Measurements from ENCODE around the gene PIP5K1C. TPM values are rescaled to one million over a fixed set of nuclear protein-coding genes. Genes with fewer than 3 reads are reported as not detected.

The PIP5K1C gene
- total RNA-seq, 1 experiment from 2014 or later, result 26.9 TPM

DNA sequence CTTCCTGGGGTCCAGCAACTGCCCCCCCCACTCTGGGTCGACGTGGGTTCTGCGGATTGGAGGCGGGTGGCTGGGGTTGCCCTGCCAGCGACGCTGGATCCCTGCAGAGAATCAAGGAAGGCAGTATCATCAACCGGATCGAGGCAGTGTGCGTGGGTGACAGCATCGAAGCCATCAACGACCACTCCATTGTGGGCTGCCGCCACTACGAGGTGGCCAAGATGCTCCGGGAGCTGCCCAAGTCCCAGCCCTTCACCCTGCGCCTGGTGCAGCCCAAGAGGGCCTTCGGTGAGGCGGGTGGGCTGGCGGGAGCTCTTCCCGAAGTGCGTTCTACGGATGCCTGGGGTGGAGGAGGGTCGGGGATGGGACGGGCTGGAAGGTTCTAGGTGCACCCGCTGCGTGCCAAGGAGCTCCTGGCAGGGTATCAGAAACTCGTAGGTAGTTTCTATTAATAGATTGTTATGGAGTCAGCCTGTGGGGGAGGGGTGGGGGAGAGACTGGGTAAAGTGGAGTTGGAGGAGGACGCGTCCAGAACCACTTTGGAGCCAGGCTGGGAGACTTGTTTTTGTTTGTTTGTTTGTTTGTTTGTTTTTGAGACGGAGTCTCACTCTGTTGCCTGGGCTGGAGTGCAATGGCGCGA is 113.4 kb downstream of the PIP5K1C start:
- POLR2A ChIA-PET, result interaction anchor here (1.7 kb wide), 1 partner anchor 10 kb away, joined by 6 read pairs; no protein-coding TSS in a partner anchor
- Histone ChIP-seq H3K4me1 (ENCODE audit: control insufficient read depth in 1 of 2, insufficient read depth in 2 of 2, low read length in 2 of 2) (peaks cover 0 to 9% of the 10 kb centered on the region in 2 experiments; a peak in 2 of 4 replicates), H3K9me3 (ENCODE audit: control insufficient read depth in 1 of 2, insufficient read depth in 1 of 2, low read depth in 1 of 2, low read length in 2 of 2) (no peaks in the 10 kb centered on the region), H2AFZ (ENCODE audit: low read depth, low read length, poor library complexity, severe bottlenecking) (no peak overlapping the region), H3K27me3 (ENCODE audit: insufficient read depth, low read length) (no peaks in the 10 kb centered on the region), H3K9ac (ENCODE audit: low read length) (no peak overlapping the region), H3K9me2 (ENCODE audit: insufficient read depth) (no peaks in the 10 kb centered on the region), H3K4me3 (replicated peaks in 1 of 2; ENCODE audit: low read depth in 1 of 2, low read length in 2 of 2) (no peak overlapping the region), H3K79me2 (ENCODE audit: insufficient read depth, low read length) (no peaks in the 10 kb centered on the region), H3K36me3 (ENCODE audit: control insufficient read depth in 1 of 2, insufficient read depth in 2 of 2, low read length in 2 of 2) (no peaks in the 10 kb centered on the region), H3K4me2 (ENCODE audit: low read length) (0 out of 2 replicates have a peak overlapping the region, but pooled peaks have one; percentile 17), H4K20me1 (ENCODE audit: insufficient read depth) (no peaks in the 10 kb centered on the region), H3K27ac (ENCODE audit: low read depth, low read length) (no peak overlapping the region)
- intact Hi-C loops (cut with micrococcal nuclease), result loop anchor here (1.0 kb wide), 1 partner anchor 31 kb away; no protein-coding TSS in a partner anchor
- ATAC-seq, result no peak
- TF ChIP-seq RAD21 (IDR thresholded peaks at IDR 0.05; ENCODE audit: low read depth), result no peak
- TF ChIP-seq, protein P1, sequence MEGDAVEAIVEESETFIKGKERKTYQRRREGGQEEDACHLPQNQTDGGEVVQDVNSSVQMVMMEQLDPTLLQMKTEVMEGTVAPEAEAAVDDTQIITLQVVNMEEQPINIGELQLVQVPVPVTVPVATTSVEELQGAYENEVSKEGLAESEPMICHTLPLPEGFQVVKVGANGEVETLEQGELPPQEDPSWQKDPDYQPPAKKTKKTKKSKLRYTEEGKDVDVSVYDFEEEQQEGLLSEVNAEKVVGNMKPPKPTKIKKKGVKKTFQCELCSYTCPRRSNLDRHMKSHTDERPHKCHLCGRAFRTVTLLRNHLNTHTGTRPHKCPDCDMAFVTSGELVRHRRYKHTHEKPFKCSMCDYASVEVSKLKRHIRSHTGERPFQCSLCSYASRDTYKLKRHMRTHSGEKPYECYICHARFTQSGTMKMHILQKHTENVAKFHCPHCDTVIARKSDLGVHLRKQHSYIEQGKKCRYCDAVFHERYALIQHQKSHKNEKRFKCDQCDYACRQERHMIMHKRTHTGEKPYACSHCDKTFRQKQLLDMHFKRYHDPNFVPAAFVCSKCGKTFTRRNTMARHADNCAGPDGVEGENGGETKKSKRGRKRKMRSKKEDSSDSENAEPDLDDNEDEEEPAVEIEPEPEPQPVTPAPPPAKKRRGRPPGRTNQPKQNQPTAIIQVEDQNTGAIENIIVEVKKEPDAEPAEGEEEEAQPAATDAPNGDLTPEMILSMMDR (IDR thresholded peaks at IDR 0.05 in 2 of 3, conservative IDR thresholded peaks at IDR 0.05 in 1 of 3; ENCODE audit: borderline replicate concordance in 1 of 3, insufficient read depth in 1 of 3, low read depth in 2 of 3, low read length in 2 of 3), result no peak
- TF ChIP-seq SP1 (IDR thresholded peaks at IDR 0.05; ENCODE audit: low read depth), result no peak
- no peak for TF ChIP-seq FOSL1 (IDR thresholded peaks at IDR 0.05; ENCODE audit: low read depth)
- TF ChIP-seq JUND (IDR thresholded peaks at IDR 0.05), result no peak
- RAD21 ChIA-PET (ENCODE audit: low non-redundant PET in 1 of 2, low total read pairs in 2 of 2, uncharacterized antibody in 2 of 2, unreplicated experiment in 2 of 2), result no interaction called here
- CTCF ChIA-PET, result interaction anchor here (1.1 kb wide), 1 partner anchor 10 kb away, joined by 3 read pairs; no protein-coding TSS in a partner anchor
- no peak for DNase-seq (ENCODE audit: low read depth, low spot score)
- BruUV-seq (replicated peaks), result no TSS peak

DNA sequence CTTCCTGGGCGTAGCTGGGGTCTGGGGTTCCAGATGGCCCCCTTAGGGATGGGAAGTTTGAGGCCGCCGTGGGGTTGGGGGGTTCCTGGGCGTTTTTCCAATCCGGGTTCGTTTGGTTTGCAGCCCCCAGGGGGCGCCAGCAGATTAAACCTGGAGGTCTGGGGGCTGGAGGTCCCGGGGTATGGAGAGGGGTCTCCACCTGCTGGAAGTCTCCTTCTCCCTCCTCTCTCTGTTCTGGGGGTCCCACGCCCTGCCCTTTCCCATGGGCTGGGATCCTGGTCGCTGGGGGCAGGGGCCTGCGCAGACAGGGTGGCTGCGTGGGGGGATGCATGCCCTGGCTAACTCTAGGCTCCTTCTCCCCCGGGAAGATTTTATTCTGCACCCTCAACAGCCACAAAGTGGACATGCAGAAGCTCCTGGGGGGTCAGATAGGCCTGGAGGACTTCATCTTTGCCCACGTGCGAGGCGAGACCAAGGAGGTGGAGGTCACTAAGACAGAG is 114.1 kb downstream of the PIP5K1C start:
- Histone ChIP-seq H3K9me2 (ENCODE audit: insufficient read depth) (no peaks in the 10 kb centered on the region), H2AFZ (ENCODE audit: low read depth, low read length, poor library complexity, severe bottlenecking) (no peak overlapping the region), H3K4me3 (replicated peaks in 1 of 2; ENCODE audit: low read depth in 1 of 2, low read length in 2 of 2) (no peak overlapping the region), H3K9ac (ENCODE audit: low read length) (no peak overlapping the region), H3K9me3 (ENCODE audit: control insufficient read depth in 1 of 2, insufficient read depth in 1 of 2, low read depth in 1 of 2, low read length in 2 of 2) (no peaks in the 10 kb centered on the region), H3K4me2 (ENCODE audit: low read length) (no peak overlapping the region), H3K4me1 (ENCODE audit: control insufficient read depth in 1 of 2, insufficient read depth in 2 of 2, low read length in 2 of 2) (peaks cover 0 to 11% of the 10 kb centered on the region in 2 experiments; a peak in 2 of 4 replicates), H3K79me2 (ENCODE audit: insufficient read depth, low read length) (no peaks in the 10 kb centered on the region), H3K27me3 (ENCODE audit: insufficient read depth, low read length) (no peaks in the 10 kb centered on the region), H3K36me3 (ENCODE audit: control insufficient read depth in 1 of 2, insufficient read depth in 2 of 2, low read length in 2 of 2) (no peaks in the 10 kb centered on the region), H4K20me1 (ENCODE audit: insufficient read depth) (no peaks in the 10 kb centered on the region), H3K27ac (ENCODE audit: low read depth, low read length) (no peak overlapping the region)
- ChIA-PET POLR2A (interaction anchor here (1.7 kb wide), 1 partner anchor 9 kb away, joined by 6 read pairs; no protein-coding TSS in a partner anchor), RAD21 (ENCODE audit: low non-redundant PET in 1 of 2, low total read pairs in 2 of 2, uncharacterized antibody in 2 of 2, unreplicated experiment in 2 of 2) (no interaction called here), CTCF (no interaction called here)
- intact Hi-C loops (cut with micrococcal nuclease), result loop anchor here (1.0 kb wide), 1 partner anchor 32 kb away; no protein-coding TSS in a partner anchor
- DNase-seq (ENCODE audit: low read depth, low spot score), result no peak
- ATAC-seq, result peak; percentile 44
- BruUV-seq (replicated peaks), result no TSS peak
- no peak for TF ChIP-seq CEBPB (IDR thresholded peaks at IDR 0.05; ENCODE audit: low read depth)
- TF ChIP-seq SP1 (IDR thresholded peaks at IDR 0.05; ENCODE audit: low read depth), result no peak
- TF ChIP-seq RAD21 (IDR thresholded peaks at IDR 0.05; ENCODE audit: low read depth), result peak; percentile 73
- TF ChIP-seq, protein P2, sequence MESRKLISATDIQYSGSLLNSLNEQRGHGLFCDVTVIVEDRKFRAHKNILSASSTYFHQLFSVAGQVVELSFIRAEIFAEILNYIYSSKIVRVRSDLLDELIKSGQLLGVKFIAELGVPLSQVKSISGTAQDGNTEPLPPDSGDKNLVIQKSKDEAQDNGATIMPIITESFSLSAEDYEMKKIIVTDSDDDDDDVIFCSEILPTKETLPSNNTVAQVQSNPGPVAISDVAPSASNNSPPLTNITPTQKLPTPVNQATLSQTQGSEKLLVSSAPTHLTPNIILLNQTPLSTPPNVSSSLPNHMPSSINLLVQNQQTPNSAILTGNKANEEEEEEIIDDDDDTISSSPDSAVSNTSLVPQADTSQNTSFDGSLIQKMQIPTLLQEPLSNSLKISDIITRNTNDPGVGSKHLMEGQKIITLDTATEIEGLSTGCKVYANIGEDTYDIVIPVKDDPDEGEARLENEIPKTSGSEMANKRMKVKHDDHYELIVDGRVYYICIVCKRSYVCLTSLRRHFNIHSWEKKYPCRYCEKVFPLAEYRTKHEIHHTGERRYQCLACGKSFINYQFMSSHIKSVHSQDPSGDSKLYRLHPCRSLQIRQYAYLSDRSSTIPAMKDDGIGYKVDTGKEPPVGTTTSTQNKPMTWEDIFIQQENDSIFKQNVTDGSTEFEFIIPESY (IDR thresholded peaks at IDR 0.05; ENCODE audit: extremely low read depth, insufficient replicate concordance, low read length), result no peak
- no peak for TF ChIP-seq EZH2phosphoT487 (IDR thresholded peaks at IDR 0.05; ENCODE audit: borderline replicate concordance)
- no peak for TF ChIP-seq JUND (IDR thresholded peaks at IDR 0.05)
- TF ChIP-seq, protein P1 (IDR thresholded peaks at IDR 0.05 in 2 of 3, conservative IDR thresholded peaks at IDR 0.05 in 1 of 3; ENCODE audit: borderline replicate concordance in 1 of 3, insufficient read depth in 1 of 3, low read depth in 2 of 3, low read length in 2 of 3), result peak; percentile 54 to 66 (median 65); a peak in 5 of 6 replicates
- TF ChIP-seq, protein P3, sequence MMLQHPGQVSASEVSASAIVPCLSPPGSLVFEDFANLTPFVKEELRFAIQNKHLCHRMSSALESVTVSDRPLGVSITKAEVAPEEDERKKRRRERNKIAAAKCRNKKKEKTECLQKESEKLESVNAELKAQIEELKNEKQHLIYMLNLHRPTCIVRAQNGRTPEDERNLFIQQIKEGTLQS (IDR thresholded peaks at IDR 0.05), result no peak
- TF ChIP-seq ELF1 (IDR thresholded peaks at IDR 0.05; ENCODE audit: borderline replicate concordance, low read depth), result no peak
